Measurements from ENCODE around the gene MAPRE2.

GRCh38 chr18:35095983-35096676 is 54.9 kb downstream of the MAPRE2 start:
- TF ChIP-seq SUZ12 (IDR thresholded peaks at IDR 0.05; ENCODE audit: extremely low read depth, insufficient read depth, insufficient read length), result no peak
- TF ChIP-seq ZNF274 (IDR thresholded peaks at IDR 0.05; ENCODE audit: low read depth, low read length), result no peak
- TF ChIP-seq YY1 (IDR thresholded peaks at IDR 0.05; ENCODE audit: insufficient read depth, insufficient read length), result no peak

All from NT2/D1 (cell line).